ENCODE data around the gene CHCHD5.

DNA sequence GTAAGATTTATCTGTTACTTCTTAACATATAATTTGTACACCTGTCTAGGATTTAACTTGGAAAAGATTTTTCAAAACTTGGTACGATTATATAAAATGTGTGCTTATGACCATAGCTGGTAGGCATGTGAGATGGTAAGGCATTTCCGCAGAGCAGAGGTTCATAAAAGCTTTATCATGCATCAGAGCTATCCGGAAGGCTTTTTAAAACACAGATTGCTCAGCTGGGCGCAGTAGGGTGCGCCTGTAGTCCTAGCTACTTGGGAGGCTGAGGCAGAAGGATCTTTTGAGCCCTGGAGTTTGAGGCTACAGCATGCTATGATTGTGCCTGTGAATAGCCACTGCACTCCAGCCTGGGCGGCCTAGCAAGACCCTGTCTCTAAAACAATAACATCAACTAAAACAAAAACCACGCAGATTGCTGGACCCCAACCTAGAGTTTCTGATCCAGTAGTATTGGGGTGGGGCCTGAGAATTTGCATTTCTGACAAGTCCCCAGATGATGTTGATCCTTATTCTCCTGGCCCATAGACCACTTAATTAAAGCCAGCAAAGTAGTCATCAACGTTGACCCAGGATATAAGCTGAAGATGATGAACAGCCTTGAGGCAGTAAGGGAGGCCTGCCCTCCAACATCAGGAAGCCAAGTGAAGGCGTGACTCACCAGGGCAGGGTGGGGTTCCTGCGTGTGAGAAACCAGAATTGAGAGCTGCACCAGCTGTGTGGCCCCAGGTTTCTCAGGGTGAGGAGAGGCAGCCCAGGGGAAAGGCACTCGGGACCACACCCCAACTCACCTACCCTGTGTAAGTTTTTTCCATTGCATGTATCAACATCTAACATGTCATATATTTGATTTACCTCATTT is 39.7 kb downstream of the CHCHD5 start:
- TF ChIP-seq, protein P1, sequence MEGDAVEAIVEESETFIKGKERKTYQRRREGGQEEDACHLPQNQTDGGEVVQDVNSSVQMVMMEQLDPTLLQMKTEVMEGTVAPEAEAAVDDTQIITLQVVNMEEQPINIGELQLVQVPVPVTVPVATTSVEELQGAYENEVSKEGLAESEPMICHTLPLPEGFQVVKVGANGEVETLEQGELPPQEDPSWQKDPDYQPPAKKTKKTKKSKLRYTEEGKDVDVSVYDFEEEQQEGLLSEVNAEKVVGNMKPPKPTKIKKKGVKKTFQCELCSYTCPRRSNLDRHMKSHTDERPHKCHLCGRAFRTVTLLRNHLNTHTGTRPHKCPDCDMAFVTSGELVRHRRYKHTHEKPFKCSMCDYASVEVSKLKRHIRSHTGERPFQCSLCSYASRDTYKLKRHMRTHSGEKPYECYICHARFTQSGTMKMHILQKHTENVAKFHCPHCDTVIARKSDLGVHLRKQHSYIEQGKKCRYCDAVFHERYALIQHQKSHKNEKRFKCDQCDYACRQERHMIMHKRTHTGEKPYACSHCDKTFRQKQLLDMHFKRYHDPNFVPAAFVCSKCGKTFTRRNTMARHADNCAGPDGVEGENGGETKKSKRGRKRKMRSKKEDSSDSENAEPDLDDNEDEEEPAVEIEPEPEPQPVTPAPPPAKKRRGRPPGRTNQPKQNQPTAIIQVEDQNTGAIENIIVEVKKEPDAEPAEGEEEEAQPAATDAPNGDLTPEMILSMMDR (IDR thresholded peaks at IDR 0.05) = no peak
- TF ChIP-seq EP300 (IDR thresholded peaks at IDR 0.05) = no peak

Data from tibial nerve (tissue), 4 donors.